Psoas muscle (tissue), 8 donors: ENCODE data around the gene CEP126. TPM values are rescaled to one million over a fixed set of nuclear protein-coding genes. Genes with fewer than 3 reads are reported as not detected.

Experiments
- ATAC-seq, 4 donors: fragments of 200-7000 bp; cut with Tn5 transposase; one replicate each; pipeline ENCODE4 v1.9.1; 2020; ENCODE audit warnings: moderate library complexity in 3 of 4, mild to moderate bottlenecking in 2 of 4
- DNase-seq, 2 donors: peaks; one replicate each; pipeline ENCODE4 v3.0.0-alpha.2; 2020
- H3K27ac ChIP-seq: fragments of 200-600 bp; one replicate; pipeline ENCODE4 v1.8.0; 2022
- H3K27me3 ChIP-seq, 3 donors: fragments of 200-600 bp in 1 of 3; one replicate each; pipeline versions ENCODE4 v1.6.1 to v1.8.0; 2013 to 2022; ENCODE audit warnings: low read length in 2 of 3, mild to moderate bottlenecking in 2 of 3, moderate library complexity in 1 of 3; ENCODE audit not compliant: insufficient read depth in 3 of 3
- H3K36me3 ChIP-seq, 2 donors: fragments of 200-600 bp in 1 of 2; one replicate each; pipeline versions ENCODE4 v1.6.1 to v1.8.0; 2013 to 2022; ENCODE audit warnings: low read depth in 1 of 2, mild to moderate bottlenecking in 1 of 2, moderate library complexity in 1 of 2; ENCODE audit not compliant: insufficient read depth in 1 of 2
- H3K4me1 ChIP-seq: fragments of 200-600 bp; one replicate; pipeline ENCODE4 v1.8.0; 2022
- H3K4me3 ChIP-seq: fragments of 200-600 bp; one replicate; pipeline ENCODE4 v1.8.0; 2022; ENCODE audit warnings: mild to moderate bottlenecking
- H3K9me3 ChIP-seq: fragments of 200-600 bp; one replicate; pipeline ENCODE4 v1.8.0; 2022
- WGBS, 3 donors: extraction: QIAGEN DNeasy Blood & Tissue Kit; methylation state at CpG; one replicate each; pipeline versions ENCODE4 v1.1.6 to v1.1.7; 2013; 5-methylcytosine and 5-hydroxymethylcytosine counted together
- intact Hi-C, 2 donors: fragments of 100-400 bp; cut with DNase I; formaldehyde crosslinking; loops; one replicate each; pipeline versions ENCODE4 v1.11.0 to v1.14.2; 2022
- polyA plus RNA-seq, 3 donors: library from polyadenylated mRNA; stranded (reverse); fragments of 200-250 nt; gene quantifications; one replicate each; pipeline ENCODE4 v1.2.3, GENCODE V29; 2013
- total RNA-seq, 4 donors: library from RNA; stranded (reverse); fragmentation: NEBNext Ultra II Directional in 2 of 4; extraction: Animal tissue kit (Norgen Biotek cat#: 25700) in 2 of 4; gene quantifications; one replicate each; pipeline versions ENCODE4 v1.2.1 to v1.2.4, GENCODE V29; 2021 to 2023
- TF ChIP-seq, protein P1 (sequence below): fragments of 200-600 bp; IDR thresholded peaks from one replicate; pipeline ENCODE4 v1.8.0; 2022; ENCODE audit warnings: antibody characterized with exemption
- donor health status: healthy with polysubstance abuse.
- donor health status: DM: no; HTN: no; CAD: no; lungs with moderate emphysema.
- donor health status: Bipolar disorder and iron deficiency.
- donor health status: healthy.
- donor health status: DM: yes; HTN: yes; CAD: no.
- donor health status: DM: no; HTN: no; CAD: no.
- donor health status: DM: no; HTN: no; CAD: no.
- donor health status: DM: yes; HTN: yes; CAD: no.

CEP126 gene
- total and polyA plus RNA-seq, 7 donors, result 0.12 to 1.2 (median 0.46) TPM

DNA sequence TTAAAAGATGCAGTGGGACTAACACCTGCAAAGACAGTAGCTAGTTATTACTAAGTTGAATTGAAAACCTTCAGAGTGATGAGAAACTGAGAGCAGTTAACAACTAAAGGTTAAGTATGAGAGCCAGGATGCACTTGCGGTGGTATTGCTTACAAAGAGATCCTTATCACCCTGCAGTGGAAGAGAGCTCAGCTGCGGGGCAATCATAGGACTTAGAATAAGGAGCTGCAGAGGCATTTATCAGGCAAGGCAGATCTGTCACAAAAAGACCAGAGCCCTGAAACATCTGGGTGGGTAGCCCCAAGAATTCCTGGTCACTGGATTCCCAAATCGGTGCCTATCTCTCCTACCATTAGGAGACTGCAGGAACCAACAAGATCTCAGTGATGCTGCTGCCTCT lies 98.1 kb downstream of the CEP126 start:
- H3K4me3 ChIP-seq, result no peak overlapping the region
- no peaks in the 10 kb centered on the region for H3K9me3 ChIP-seq
- 70 to 85% (median 82%) methylated on average over 3 of the region's 3 CpGs for WGBS, 3 donors
- DNase-seq (no peak), ATAC-seq (no peak)
- no peaks in the 10 kb centered on the region for H3K36me3 ChIP-seq
- intact Hi-C loops, result no loop called here
- TF ChIP-seq, protein P1, sequence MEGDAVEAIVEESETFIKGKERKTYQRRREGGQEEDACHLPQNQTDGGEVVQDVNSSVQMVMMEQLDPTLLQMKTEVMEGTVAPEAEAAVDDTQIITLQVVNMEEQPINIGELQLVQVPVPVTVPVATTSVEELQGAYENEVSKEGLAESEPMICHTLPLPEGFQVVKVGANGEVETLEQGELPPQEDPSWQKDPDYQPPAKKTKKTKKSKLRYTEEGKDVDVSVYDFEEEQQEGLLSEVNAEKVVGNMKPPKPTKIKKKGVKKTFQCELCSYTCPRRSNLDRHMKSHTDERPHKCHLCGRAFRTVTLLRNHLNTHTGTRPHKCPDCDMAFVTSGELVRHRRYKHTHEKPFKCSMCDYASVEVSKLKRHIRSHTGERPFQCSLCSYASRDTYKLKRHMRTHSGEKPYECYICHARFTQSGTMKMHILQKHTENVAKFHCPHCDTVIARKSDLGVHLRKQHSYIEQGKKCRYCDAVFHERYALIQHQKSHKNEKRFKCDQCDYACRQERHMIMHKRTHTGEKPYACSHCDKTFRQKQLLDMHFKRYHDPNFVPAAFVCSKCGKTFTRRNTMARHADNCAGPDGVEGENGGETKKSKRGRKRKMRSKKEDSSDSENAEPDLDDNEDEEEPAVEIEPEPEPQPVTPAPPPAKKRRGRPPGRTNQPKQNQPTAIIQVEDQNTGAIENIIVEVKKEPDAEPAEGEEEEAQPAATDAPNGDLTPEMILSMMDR, result no peak
- H3K4me1 ChIP-seq, result peaks cover 10% of the 10 kb centered on the region
- no peaks in the 10 kb centered on the region for H3K27me3 ChIP-seq
- H3K27ac ChIP-seq, result no peak overlapping the region

- DNase-seq (no peak), ATAC-seq (no peak)
- intact Hi-C loops, result no loop called here
These were observed 99.9 kb downstream of the CEP126 start for GRCh38 chr11:102014756-102015155.

DNA sequence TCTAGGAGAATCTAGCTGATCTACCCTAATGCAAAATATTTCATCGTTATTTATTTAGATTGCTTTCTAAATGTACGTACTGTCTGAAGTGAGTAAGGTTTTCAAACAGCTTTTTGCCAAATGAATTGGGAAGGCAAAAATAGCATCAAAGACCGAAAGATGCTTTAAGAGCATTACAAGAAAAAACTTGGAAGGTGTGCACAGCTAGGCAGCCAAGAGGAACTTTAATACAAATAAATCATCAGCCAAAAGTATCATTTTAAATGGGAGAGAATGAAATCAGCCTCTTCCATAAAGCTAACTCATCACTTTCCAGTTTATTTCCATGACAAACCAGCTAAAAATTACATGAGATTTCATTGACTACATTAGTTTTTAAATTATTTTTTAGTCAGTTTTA lies 102.2 kb downstream of the CEP126 start:
- no peak for ATAC-seq
- H3K27ac ChIP-seq, result no peak overlapping the region
- no peaks in the 10 kb centered on the region for H3K27me3 ChIP-seq
- intact Hi-C loops, result no loop called here
- no peaks in the 10 kb centered on the region for H3K4me1 ChIP-seq
- DNase-seq, result no peak
- H3K9me3 ChIP-seq, result no peaks in the 10 kb centered on the region
- 46 to 65% (median 58%) methylated on average over 3 of the region's 3 CpGs for WGBS, 3 donors
- no peak overlapping the region for H3K4me3 ChIP-seq
- TF ChIP-seq, protein P1, result no peak
- no peaks in the 10 kb centered on the region for H3K36me3 ChIP-seq

More at GRCh38 chr11:102014756-102015155, 99.9 kb downstream of the CEP126 start:
- Histone ChIP-seq H3K36me3 (no peaks in the 10 kb centered on the region), H3K4me3 (no peak overlapping the region), H3K27me3 (no peaks in the 10 kb centered on the region), H3K27ac (no peak overlapping the region), H3K9me3 (no peaks in the 10 kb centered on the region), H3K4me1 (peaks cover 10% of the 10 kb centered on the region)
- TF ChIP-seq, protein P1, result no peak
- 87 to 91% (median 90%) methylated on average over 5 of the region's 5 CpGs for WGBS, 3 donors

DNA sequence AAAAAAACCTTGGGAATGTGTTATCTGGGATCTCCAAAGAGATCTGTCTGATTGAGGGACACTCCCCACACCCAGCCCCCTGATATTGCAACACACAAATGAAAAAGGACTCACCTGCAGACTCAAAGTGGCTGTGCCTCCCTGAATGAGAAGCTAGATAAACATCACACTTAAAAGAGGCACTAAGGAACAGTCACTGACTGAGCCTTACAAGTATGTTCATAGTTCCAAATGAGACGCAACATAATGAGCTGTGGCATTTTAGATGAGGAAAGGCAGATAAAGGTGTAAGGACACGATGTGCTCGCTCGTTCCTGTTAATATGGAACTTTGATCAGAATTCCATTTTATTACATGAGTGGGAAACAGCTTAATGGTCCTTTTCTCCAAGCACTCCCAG lies 111.4 kb downstream of the CEP126 start:
- no peaks in the 10 kb centered on the region for H3K36me3 ChIP-seq
- TF ChIP-seq, protein P1, result no peak
- H3K9me3 ChIP-seq, result no peaks in the 10 kb centered on the region
- DNase-seq, result no peak
- intact Hi-C loops, result no loop called here
- 73 to 76% (median 74%) methylated on average over 4 of the region's 4 CpGs for WGBS, 3 donors
- no peak for ATAC-seq
- H3K4me1 ChIP-seq, result no peaks in the 10 kb centered on the region
- H3K4me3 ChIP-seq, result no peak overlapping the region
- no peaks in the 10 kb centered on the region for H3K27me3 ChIP-seq
- no peak overlapping the region for H3K27ac ChIP-seq

GRCh38 chr11:102026959-102027358 lies 112.1 kb downstream of the CEP126 start:
- H3K27ac ChIP-seq, result no peak overlapping the region
- TF ChIP-seq, protein P1, result no peak
- H3K27me3 ChIP-seq, result no peaks in the 10 kb centered on the region
- no peaks in the 10 kb centered on the region for H3K4me1 ChIP-seq
- no peaks in the 10 kb centered on the region for H3K9me3 ChIP-seq
- intact Hi-C loops, result no loop called here
- H3K4me3 ChIP-seq, result no peak overlapping the region
- WGBS, 3 donors, result 4 to 18% (median 17%) methylated on average over 2 of the region's 2 CpGs
- no peaks in the 10 kb centered on the region for H3K36me3 ChIP-seq
- ATAC-seq, result no peak
- no peak for DNase-seq
